GM23338 (cell line): ENCODE data around the gene TRMT2A. TPM values are rescaled to one million over a fixed set of nuclear protein-coding genes. Genes with fewer than 3 reads are reported as not detected.

Source experiments
- ATAC-seq: fragments of 200-7000 bp; cut with Tn5 transposase; 3 replicates; pipeline ENCODE4 v1.9.1; 2020
- DNase-seq: peaks from one replicate; pipeline ENCODE4 v3.0.0-alpha.2; 2015; ENCODE audit warnings: low spot score
- H2AFZ ChIP-seq: fragments of 200-600 bp; sonication (generic); 2 replicates; pipeline ENCODE4 v1.8.0; 2016; ENCODE audit warnings: antibody characterized with exemption, mild to moderate bottlenecking, moderate library complexity
- H3F3A ChIP-seq: fragments of 200-600 bp; sonication (generic); replicated peaks from 2 replicates; pipeline ENCODE4 v1.8.0; 2017; ENCODE audit warnings: antibody characterized with exemption, mixed run types, low read depth
- H3K27ac ChIP-seq: fragments of 200-600 bp; sonication (generic); 2 replicates; pipeline ENCODE4 v1.6.1; 2016; ENCODE audit warnings: low read depth
- H3K27me3 ChIP-seq: fragments of 200-600 bp; sonication (generic); 2 replicates; pipeline ENCODE4 v1.8.0; 2016; ENCODE audit warnings: mild to moderate bottlenecking, mixed run types, moderate library complexity; ENCODE audit not compliant: insufficient read depth
- H3K36me3 ChIP-seq: fragments of 200-600 bp; sonication (generic); 2 replicates; pipeline ENCODE4 v1.8.0; 2016; ENCODE audit warnings: mild to moderate bottlenecking; ENCODE audit not compliant: insufficient read depth
- H3K4me1 ChIP-seq: fragments of 200-600 bp; sonication (generic); 2 replicates; pipeline ENCODE4 v1.8.0; 2016; ENCODE audit warnings: mild to moderate bottlenecking, moderate library complexity; ENCODE audit not compliant: insufficient read depth
- H3K4me2 ChIP-seq: fragments of 200-600 bp; sonication (generic); 2 replicates; pipeline ENCODE4 v1.7.1; 2017; ENCODE audit warnings: mixed run types
- H3K4me3 ChIP-seq: fragments of 200-600 bp; sonication (generic); 2 replicates; pipeline ENCODE4 v1.6.1; 2016; ENCODE audit warnings: mixed run types
- H3K79me2 ChIP-seq: fragments of 200-600 bp; sonication (generic); replicated peaks from 2 replicates; pipeline ENCODE4 v1.8.0; 2017; ENCODE audit warnings: mild to moderate bottlenecking; ENCODE audit not compliant: insufficient read depth
- H3K9me2 ChIP-seq: fragments of 200-600 bp; sonication (generic); 2 replicates; pipeline ENCODE4 v1.8.0; 2017; ENCODE audit not compliant: insufficient read depth
- H4K20me1 ChIP-seq: fragments of 200-600 bp; sonication (generic); replicated peaks from 2 replicates; pipeline ENCODE4 v1.8.0; 2017; ENCODE audit warnings: mild to moderate bottlenecking; ENCODE audit not compliant: insufficient read depth
- H3K27ac Mint-ChIP-seq: 2 replicates; pipeline ENCODE4 v1.8.0; 2020; ENCODE audit warnings: inconsistent platforms, mild to moderate bottlenecking, moderate library complexity, mixed read lengths
- H3K27me3 Mint-ChIP-seq: 3 replicates; pipeline ENCODE4 v1.8.0; 2022; ENCODE audit warnings: low read depth, mild to moderate bottlenecking, moderate library complexity, mixed read lengths, inconsistent platforms; ENCODE audit not compliant: insufficient read depth, poor library complexity
- H3K36me3 Mint-ChIP-seq: 3 replicates; pipeline ENCODE4 v1.8.0; 2021; ENCODE audit warnings: low read depth, mild to moderate bottlenecking, inconsistent platforms, moderate library complexity, mixed read lengths
- H3K4me1 Mint-ChIP-seq: 3 replicates; pipeline ENCODE4 v1.8.0; 2020; ENCODE audit warnings: mild to moderate bottlenecking, inconsistent platforms, mixed read lengths
- H3K4me3 Mint-ChIP-seq: 3 replicates; pipeline ENCODE4 v1.8.0; 2021; ENCODE audit warnings: moderate library complexity, mild to moderate bottlenecking, inconsistent platforms, mixed read lengths
- H3K9me3 Mint-ChIP-seq: 3 replicates; pipeline ENCODE4 v1.8.0; 2020; ENCODE audit warnings: moderate library complexity, mild to moderate bottlenecking, inconsistent platforms, mixed read lengths
- CREB1 ChIP-seq: fragments of 250-450 bp; sonication (Bioruptor Pico); IDR thresholded peaks from 2 replicates; pipeline ENCODE4 v1.5.0; 2020; ENCODE audit warnings: low read depth, mild to moderate bottlenecking, moderate library complexity
- CTCF ChIP-seq, 2 experiments: fragments of 200-600 bp in 1 of 2; sonication (generic) in 1 of 2; conservative IDR thresholded peaks; 2 replicates each; pipeline versions ENCODE4 v1.5.1 to v1.6.1; 2016 to 2017; ENCODE audit warnings: antibody characterized with exemption in 2 of 2, low read depth in 2 of 2, mild to moderate bottlenecking in 2 of 2, moderate library complexity in 1 of 2
- JUNB ChIP-seq: IDR thresholded peaks from one replicate; pipeline ENCODE4 v1.6.1; 2016; ENCODE audit warnings: antibody characterized with exemption; ENCODE audit not compliant: unreplicated experiment
- POLR2AphosphoS5 ChIP-seq: IDR thresholded peaks from 2 replicates; pipeline ENCODE4 v1.6.1; 2016; ENCODE audit warnings: antibody characterized with exemption, low read depth
- polyA plus RNA-seq: library from polyadenylated mRNA; unstranded; fragments of >200 nt; fragmentation: Nextera tagmentation; extraction: Ambion mirVana; gene quantifications from 2 replicates; pipeline ENCODE4 v1.2.1, GENCODE V29; 2016
- total RNA-seq: library from RNA; depleted of rRNA; stranded (reverse); fragments of >200 nt; shearing (Covaris generic); gene quantifications from 2 replicates; pipeline ENCODE4 v1.2.3, GENCODE V29; 2014
- TF ChIP-seq, protein P1 (sequence below): IDR thresholded peaks from one replicate; pipeline ENCODE4 v1.6.1; 2018; ENCODE audit warnings: antibody characterized with exemption; ENCODE audit not compliant: unreplicated experiment

TRMT2A gene
- total and polyA plus RNA-seq, 2 experiments from 2014 or later = 41.3 to 61.3 TPM

- peaks cover 15% of the 10 kb centered on the region for H4K20me1 ChIP-seq
- H3K27ac ChIP-seq = peak overlapping the region; percentile 83
- H3F3A ChIP-seq = peaks cover 28% of the 10 kb centered on the region
- peaks cover 9% of the 10 kb centered on the region; the same call in 1 of the 2 replicates for H3K79me2 ChIP-seq
- Mint-ChIP-seq H3K4me3 (no peak overlapping the region), H3K9me3 (no peaks in the 10 kb centered on the region), H3K36me3 (peaks cover 68% of the 10 kb centered on the region), H3K27me3 (peaks cover 44% of the 10 kb centered on the region), H3K4me1 (peaks cover 3% of the 10 kb centered on the region), H3K27ac (peak overlapping the region; percentile 82; the same call in 1 of the 2 replicates)
- no peak overlapping the region for H2AFZ ChIP-seq
- ATAC-seq (peak; percentile 51), DNase-seq (peak; percentile 78)
- peaks cover 16% of the 10 kb centered on the region for H3K36me3 ChIP-seq
- TF ChIP-seq CTCF (conservative IDR thresholded peaks at IDR 0.05; ENCODE audit: low read depth in 2 of 2) = peak; percentile 53 to 61
- peak; percentile 31; the same call in 1 of the 2 replicates for TF ChIP-seq POLR2AphosphoS5
- TF ChIP-seq, protein P1, sequence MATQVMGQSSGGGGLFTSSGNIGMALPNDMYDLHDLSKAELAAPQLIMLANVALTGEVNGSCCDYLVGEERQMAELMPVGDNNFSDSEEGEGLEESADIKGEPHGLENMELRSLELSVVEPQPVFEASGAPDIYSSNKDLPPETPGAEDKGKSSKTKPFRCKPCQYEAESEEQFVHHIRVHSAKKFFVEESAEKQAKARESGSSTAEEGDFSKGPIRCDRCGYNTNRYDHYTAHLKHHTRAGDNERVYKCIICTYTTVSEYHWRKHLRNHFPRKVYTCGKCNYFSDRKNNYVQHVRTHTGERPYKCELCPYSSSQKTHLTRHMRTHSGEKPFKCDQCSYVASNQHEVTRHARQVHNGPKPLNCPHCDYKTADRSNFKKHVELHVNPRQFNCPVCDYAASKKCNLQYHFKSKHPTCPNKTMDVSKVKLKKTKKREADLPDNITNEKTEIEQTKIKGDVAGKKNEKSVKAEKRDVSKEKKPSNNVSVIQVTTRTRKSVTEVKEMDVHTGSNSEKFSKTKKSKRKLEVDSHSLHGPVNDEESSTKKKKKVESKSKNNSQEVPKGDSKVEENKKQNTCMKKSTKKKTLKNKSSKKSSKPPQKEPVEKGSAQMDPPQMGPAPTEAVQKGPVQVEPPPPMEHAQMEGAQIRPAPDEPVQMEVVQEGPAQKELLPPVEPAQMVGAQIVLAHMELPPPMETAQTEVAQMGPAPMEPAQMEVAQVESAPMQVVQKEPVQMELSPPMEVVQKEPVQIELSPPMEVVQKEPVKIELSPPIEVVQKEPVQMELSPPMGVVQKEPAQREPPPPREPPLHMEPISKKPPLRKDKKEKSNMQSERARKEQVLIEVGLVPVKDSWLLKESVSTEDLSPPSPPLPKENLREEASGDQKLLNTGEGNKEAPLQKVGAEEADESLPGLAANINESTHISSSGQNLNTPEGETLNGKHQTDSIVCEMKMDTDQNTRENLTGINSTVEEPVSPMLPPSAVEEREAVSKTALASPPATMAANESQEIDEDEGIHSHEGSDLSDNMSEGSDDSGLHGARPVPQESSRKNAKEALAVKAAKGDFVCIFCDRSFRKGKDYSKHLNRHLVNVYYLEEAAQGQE = no peak
- no peak overlapping the region for H3K4me3 ChIP-seq
- H3K9me2 ChIP-seq = no peaks in the 10 kb centered on the region
- H3K4me2 ChIP-seq = no peak overlapping the region
- H3K4me1 ChIP-seq = peaks cover 6% of the 10 kb centered on the region; the same call in 1 of the 2 replicates
- H3K27me3 ChIP-seq = no peaks in the 10 kb centered on the region
Measured at GRCh38 chr22:20111045-20111688, 5.9 kb downstream of the TRMT2A start.

DNA sequence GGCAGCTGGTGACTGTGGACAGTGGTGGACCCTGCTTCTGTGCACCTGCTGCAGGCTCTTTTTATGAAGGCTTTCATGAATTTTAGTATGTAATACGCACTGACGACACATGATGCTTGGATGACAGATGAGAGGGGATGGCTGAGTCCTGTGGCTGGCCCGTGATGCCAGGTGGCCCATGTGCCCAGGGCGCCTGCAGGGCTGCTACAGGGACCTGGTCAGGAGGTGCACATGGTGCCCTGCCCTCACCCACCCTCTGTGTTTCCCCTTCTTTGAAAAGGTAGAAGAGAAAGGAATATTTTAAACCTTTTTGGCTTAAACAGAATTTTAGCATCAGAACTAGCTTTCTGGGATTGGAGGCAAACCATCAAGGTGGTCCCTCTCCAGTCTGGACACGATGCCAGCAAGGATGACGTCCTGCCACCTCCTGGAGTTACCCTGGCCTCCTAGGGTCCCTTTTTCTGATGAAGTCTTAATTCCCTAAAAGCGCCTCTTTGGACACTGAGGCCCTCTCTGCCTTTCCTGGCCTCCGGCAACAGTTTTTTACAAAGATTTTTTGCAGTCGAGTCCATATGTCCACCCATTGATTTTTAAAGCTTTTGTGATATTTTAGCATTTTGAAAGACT lies 6.6 kb downstream of the TRMT2A start:
- H3K4me3 ChIP-seq = no peak overlapping the region
- H3K27ac Mint-ChIP-seq = no peak overlapping the region
- H3K36me3 Mint-ChIP-seq = peaks cover 72% of the 10 kb centered on the region
- H3K36me3 ChIP-seq = peaks cover 16% of the 10 kb centered on the region
- H2AFZ ChIP-seq = no peak overlapping the region
- TF ChIP-seq CREB1 (CRISPR knock-in tag) = no peak
- TF ChIP-seq POLR2AphosphoS5 = no peak
- TF ChIP-seq JUNB = no peak
- H3K4me2 ChIP-seq = no peak overlapping the region
- peaks cover 28% of the 10 kb centered on the region for H3F3A ChIP-seq
- H3K4me3 Mint-ChIP-seq = no peak overlapping the region; the same call in 2 of the 3 replicates
- DNase-seq (no peak), ATAC-seq (no peak)
- H3K4me1 Mint-ChIP-seq = peaks cover 3% of the 10 kb centered on the region
- no peaks in the 10 kb centered on the region for H3K9me3 Mint-ChIP-seq
- H3K79me2 ChIP-seq = peaks cover 2% of the 10 kb centered on the region; the same call in 1 of the 2 replicates
- H4K20me1 ChIP-seq = peaks cover 21% of the 10 kb centered on the region
- no peaks in the 10 kb centered on the region for H3K27me3 ChIP-seq
- H3K27me3 Mint-ChIP-seq = peaks cover 46% of the 10 kb centered on the region
- no peaks in the 10 kb centered on the region for H3K4me1 ChIP-seq
- H3K27ac ChIP-seq = peak overlapping the region; percentile 83
- no peaks in the 10 kb centered on the region for H3K9me2 ChIP-seq
